T-helper 1 cell treated with Interleukin-12 subunit alpha and Interleukin-12 subunit beta and Interleukin-4 antibody, amounts not matched to agents 30 ng/mL and 1 ng/mL, for 36 hours (primary cell): ENCODE measurements around the gene WDPCP. TPM values are rescaled to one million over a fixed set of nuclear protein-coding genes. Genes with fewer than 3 reads are reported as not detected.

Experiments
- total RNA-seq: library from RNA; stranded (reverse); gene quantifications from 2 replicates; pipeline ENCODE4 v1.2.3, GENCODE V29; 2022

Gene WDPCP
- total RNA-seq, 1 donor from 2014 or later, result 5.9 TPM

Other genes with a start within 250 kb of the WDPCP start
- 172 and 175 TPM in 2 replicates for gene MDH1, start 486 bp upstream of the WDPCP start, total RNA-seq